Keratinocyte (primary cell): ENCODE results near the gene SLC9A8.

Experiments
- EZH2 ChIP-seq: IDR thresholded peaks from one replicate; pipeline ENCODE4 v1.6.1; 2012; ENCODE audit warnings: inconsistent platforms, mild to moderate bottlenecking, low read length, moderate library complexity
- TF ChIP-seq, protein P1 (sequence below), 3 experiments: IDR thresholded peaks in 1 of 3; conservative IDR thresholded peaks in 1 of 3; optimal IDR thresholded peaks in 1 of 3; 2 replicates in 2 of 3; 3 replicates in 1 of 3; pipeline versions ENCODE3 to v1.5.1; 2011; ENCODE audit warnings: low read length in 3 of 3, mild to moderate bottlenecking in 3 of 3, moderate library complexity in 2 of 3, control low read depth in 1 of 3, inconsistent platforms in 1 of 3; ENCODE audit not compliant: insufficient read depth in 2 of 3; ENCODE audit errors: extremely low read depth in 1 of 3

- TF ChIP-seq, protein P1, sequence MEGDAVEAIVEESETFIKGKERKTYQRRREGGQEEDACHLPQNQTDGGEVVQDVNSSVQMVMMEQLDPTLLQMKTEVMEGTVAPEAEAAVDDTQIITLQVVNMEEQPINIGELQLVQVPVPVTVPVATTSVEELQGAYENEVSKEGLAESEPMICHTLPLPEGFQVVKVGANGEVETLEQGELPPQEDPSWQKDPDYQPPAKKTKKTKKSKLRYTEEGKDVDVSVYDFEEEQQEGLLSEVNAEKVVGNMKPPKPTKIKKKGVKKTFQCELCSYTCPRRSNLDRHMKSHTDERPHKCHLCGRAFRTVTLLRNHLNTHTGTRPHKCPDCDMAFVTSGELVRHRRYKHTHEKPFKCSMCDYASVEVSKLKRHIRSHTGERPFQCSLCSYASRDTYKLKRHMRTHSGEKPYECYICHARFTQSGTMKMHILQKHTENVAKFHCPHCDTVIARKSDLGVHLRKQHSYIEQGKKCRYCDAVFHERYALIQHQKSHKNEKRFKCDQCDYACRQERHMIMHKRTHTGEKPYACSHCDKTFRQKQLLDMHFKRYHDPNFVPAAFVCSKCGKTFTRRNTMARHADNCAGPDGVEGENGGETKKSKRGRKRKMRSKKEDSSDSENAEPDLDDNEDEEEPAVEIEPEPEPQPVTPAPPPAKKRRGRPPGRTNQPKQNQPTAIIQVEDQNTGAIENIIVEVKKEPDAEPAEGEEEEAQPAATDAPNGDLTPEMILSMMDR (optimal IDR thresholded peaks at IDR 0.05 in 1 of 3, IDR thresholded peaks at IDR 0.05 in 1 of 3, conservative IDR thresholded peaks at IDR 0.05 in 1 of 3; ENCODE audit: extremely low read depth in 1 of 3, insufficient read depth in 2 of 3, low read length in 3 of 3), result no peak
- TF ChIP-seq EZH2, result no peak
Observed at GRCh38 chr20:49787371-49788357, 25.0 kb upstream of the SLC9A8 start.
